GM19467 (cell line): ENCODE results near the gene LTBP1.
"Not testable (repeated sequence)": the region's sequence is repeated elsewhere in the genome, so short reads cannot be mapped to it uniquely, and the experiment has no call there.

ENCODE experiments used
- ATAC-seq: cut with Tn5 transposase; IDR thresholded peaks from one replicate; pipeline ENCODE4 v1.9.1; 2021; ENCODE audit warnings: mild to moderate bottlenecking, moderate library complexity; ENCODE audit not compliant: unreplicated experiment

The LTBP1 gene

DNA sequence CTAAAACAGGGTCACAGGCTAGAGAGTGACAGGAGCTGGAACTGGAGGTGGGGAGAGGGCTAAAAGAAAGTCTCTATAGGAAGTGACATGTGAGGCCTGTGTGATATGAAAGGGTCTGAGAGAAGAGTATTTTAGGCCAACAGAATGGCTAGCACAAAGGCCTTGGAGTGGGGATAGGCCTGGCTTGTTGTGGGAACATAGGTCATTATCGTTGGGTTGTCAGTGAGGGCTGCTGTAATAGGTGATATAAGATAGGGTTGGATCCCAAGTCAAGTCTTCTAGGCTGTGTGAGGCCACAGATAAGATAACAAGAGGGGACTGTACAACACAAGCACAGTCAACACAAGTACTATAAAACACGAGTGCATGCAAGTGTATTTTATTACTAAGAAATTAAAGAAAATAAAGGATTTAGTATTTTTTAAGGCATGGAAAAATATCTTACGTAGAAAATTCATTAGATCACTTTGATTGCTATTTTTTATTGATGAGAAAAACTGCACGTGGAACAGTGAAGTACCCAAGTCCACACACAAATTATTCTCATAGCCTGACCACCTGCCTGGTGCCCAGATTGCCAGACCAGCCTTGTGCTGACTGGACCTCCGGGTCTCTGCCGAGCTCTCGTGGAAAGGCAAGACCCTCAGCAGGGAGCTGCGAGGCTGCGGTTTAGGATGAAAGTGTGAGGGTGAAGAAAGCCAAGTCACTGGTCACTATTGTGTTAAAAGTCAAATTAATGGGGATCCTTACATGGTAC is 14.1 kb downstream of the LTBP1 start:
- ATAC-seq = no peak

DNA sequence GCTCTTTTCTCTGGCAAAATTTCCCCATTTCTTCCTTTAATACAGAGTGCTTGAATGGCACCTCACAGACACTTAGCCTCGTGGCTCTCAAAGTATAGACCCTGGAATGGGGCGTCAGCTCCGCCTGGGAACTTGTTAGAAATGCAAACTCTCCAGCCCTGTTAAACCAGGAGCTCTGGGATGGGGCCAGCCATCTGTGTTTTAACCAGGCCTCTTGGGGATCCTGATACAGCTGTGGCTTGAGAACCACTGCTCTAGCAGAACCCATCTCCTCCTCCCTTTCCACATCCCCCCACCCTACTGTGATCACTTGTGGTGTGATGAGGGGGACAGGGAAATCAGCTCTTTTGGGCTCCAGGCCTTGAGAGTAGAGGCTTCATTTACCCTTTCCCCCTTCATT is 15.9 kb downstream of the LTBP1 start:
- ATAC-seq = no peak

DNA sequence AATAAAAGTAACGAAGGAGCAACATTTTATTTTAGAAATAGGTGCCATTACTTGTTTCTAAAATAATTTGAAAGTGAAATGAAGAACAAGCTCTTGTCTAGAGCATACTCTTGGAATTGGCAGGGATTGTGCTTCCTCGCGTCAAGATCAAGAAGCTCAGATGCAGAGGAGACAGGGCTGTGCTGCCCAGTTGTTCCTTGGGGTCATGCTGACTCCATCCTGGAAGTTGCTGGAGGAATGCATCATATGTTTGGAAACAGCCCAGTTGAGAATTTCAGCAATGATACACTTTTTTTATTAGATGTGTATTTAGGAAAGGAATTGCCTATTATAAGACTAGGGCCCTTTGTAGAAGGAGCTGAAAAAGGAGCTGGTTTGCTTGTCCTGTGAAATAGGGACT is 17.2 kb downstream of the LTBP1 start:
- no peak for ATAC-seq

DNA sequence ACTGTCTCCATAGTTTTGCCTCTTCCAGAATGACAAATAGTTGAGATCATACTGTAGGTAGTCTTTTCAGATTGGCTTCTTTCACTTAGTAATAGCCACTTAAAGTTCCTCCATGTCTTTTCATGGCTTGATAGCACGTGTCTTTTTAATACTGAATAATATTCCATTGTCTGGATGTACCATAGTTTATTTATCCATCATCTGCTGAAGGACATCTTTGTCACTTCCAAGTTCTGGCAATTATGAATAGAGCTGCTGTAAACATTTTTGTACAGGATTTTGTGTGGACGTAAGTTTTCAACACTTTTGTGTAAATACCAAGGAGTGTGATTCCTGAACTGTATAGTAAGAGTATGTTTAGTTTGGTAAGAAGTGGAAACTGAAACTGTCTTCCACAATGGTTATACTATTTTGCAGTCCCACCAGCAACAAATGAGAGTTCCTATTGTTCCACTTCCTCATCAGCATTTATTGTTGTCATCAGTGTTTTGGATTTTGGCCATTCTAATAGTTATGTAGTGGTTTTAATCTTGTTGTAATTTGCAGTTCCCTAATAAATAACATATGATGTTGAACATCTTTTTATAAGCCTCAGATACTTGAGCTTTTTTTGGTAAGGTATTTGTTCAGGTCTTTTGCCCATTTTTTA is 18.9 kb downstream of the LTBP1 start:
- no peak for ATAC-seq

DNA sequence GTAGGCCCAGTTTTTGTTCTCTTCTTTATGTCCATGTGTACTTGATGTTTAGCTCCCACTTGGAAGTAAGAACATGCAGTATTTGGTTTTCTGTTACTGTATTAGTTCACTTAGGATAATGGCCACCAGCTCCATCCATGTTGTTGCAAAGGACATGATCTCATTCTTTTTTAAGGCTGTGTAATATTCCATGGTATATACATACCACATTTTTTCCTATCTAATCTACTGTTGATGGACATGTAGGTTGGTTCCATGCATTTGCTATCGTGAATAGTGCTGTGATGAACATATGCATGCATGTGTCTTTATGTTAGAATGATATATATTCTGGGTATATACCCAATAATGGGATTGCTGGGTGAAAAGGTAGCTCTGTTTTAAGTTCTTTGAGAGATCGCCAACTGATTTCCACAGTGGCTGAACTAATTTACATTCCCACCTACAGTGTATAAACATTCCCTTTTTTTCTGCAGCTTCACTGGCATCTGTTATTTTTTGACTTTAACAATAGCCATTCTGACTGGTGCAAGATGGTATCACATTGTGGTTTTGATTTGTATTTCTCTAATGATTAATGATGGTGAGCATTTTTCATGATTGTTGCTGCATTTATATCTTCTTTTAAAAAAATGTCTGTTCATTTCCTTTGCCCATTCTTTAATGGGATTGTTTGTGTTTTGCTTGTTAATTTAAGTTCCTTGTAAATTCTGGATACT is 22.9 kb downstream of the LTBP1 start:
- ATAC-seq = no peak

DNA sequence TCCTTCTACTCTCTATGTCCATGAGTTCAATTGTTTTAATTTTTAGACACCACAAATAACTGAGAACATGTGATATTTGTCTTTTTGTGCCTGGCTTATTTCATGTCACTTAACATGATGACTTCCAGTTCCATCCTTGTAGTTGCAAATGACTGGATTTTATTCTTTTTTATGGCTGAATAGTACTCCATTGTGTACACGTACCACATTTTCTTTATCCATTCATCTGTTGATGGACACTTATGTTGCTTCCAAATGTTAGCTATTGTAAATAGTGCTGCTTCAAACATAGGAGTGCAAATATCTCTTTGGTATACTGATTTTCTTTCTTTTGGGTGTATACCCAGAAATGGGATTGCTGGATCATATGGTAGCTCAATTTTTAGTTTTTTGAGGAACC is 27.0 kb downstream of the LTBP1 start:
- not testable (repeated sequence) for ATAC-seq

DNA sequence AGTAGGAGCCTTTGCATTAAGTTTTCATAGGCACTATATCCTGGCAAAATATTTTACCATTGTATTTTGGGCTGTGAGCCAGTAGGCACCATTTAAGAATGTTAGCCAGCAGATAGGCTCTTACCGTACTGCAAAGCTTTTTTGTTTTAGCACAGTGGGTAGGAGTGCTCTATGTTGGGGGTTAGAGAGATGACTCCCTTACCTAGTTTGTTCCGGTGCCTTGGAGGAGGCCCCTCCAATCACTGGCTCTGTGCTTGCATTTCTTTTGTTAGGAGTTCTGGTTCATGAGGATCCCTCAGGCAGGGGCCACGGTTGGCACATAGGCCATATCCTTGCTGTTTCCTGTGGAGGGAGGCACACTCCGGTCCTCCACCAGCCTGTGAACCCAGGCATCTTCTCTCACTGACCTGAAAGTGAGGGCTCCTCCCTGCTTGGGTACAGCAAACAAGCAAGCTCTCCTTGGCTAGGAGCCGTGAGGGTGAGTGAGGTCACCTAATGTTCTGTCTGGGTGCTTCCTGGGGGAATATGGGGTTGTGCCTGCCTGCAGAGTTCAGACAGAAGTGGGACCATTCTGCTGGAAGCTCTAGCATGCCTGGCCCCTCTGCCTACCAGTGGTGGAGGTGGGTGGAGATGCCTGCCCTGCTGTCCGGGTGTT is 29.8 kb downstream of the LTBP1 start:
- no peak for ATAC-seq

DNA sequence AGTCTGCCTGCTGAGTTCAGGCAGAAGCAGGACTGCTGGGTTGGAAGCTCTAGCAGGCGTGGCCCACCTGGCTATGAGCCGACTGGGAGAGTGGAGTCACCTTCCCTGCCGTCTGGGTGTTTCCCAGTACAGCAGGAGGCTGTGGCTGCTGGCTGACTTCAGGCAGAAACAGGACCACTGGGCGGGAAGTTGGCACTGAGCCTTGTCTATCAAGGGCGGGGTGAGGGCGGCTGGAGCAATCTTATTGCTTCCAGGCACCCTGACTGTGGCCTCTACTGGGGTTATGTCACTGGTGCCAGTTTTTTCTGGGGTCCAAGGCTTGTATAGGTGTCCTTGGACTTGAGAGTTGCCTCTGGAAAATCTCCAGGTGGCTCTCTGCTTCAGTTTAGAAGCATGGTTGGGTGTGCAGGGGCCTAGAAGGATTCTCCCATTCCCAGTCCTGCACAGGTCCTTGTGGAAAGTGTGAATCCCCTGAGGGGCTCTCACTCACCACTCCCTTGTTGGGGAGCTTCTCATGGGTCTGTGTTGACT is 30.5 kb downstream of the LTBP1 start:
- ATAC-seq = no peak

DNA sequence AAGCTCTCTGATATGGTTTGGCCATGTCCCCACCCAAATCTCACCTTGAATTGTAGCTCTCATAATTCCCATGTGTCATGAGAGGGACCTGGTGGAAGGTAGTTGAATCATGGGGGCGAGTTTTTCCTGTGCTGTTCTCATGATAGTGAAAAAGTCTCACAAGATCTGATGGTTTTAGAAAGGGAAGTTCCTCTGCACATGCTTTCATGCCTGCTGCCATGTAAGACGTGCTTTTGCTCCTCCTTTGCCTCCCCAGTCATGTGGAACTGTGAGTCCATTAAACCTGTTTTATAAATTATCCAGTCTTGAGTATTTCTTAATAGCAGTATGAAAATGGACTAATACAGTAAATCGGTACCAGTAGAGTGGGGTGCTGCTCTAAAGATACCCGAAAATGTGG is 34.9 kb downstream of the LTBP1 start:
- ATAC-seq = no peak

DNA sequence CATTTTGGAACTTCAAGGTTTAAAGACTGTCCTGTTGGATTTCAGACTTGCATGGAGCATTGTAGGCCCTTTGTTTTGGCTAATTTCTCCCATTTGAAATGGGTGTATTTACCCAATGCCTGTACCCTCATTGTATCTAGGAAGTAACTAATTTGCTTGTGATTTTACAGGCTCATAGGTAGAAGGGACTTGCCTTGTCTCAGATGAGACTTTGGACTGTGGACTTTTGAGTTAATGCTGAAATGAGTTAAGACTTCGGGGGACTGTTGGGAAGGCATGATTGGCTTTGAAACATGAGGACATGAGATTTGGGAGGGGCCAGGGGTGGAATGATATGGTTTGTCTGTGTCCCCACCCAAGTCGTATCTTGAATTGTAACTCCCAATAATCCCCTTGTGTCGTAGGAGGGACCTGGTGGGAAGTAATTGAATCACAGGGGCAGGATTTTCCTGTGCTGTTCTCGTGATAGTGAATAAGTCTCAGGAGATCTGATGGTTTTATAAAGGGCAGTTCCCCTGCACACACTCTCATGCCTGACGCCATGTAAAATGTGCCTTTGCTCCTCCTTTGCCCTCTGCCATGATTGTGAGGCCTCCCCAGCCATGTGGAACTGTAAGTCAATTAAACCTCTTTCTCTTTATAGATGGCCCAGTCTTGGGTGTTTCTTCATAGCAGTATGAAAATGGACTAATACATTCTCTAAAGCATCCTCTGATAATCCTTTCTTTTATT is 36.6 kb downstream of the LTBP1 start:
- ATAC-seq = not testable (repeated sequence)

DNA sequence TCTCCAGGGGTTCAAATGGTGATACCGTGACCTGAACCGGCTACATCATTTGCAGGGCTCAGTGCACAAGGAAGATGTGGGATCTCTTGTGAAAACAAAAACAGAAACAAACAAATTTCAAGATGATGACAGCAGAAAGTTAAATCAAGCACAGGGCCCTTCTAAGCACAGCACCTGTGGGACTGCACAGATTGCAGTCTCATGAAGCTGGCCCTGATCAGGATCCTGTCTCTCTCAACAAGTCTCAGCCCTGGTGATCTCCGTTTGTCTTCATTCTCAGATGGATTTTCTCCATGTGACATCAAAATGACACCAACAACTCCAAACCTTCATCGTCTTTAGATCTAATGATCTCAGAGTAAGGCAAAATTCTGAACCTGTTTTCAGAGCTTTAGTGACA is 39.7 kb downstream of the LTBP1 start:
- ATAC-seq = no peak

DNA sequence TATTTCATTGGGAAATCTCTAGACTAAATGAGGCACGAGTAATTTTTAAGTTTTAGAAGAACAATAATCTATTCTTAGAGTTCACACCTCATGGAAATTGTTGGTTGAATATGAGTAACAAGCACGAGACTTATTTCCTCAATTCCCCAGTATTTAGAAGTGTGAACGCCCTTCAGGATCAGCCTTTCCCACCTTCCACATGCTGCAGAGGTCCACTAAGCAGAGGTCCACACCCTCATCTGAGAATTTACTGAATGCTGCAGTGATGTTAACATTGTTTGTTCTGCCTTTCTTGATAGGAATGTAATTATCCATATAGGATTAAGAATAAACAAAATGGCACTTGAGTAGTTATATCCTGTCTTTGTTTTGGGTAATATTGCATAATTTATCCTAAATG is 41.8 kb downstream of the LTBP1 start:
- no peak for ATAC-seq

DNA sequence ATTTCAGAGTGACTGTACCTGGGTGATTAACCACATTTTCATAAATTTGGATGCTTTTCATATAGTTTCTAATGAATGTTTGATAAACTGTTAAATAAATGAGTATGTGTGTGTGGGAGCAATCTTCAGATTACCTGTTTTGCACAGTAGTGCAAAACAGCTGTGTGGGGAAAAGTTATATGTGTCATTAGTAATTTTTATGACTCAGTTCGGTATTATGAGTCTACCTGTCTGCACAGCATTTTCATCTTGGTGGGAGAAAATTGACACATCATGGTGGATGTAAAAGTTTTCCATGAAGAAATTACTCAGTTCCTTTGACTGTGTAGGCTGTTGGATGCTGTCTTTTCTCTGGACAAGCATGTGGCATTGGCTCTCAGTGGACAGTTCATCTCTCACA is 43.8 kb downstream of the LTBP1 start:
- no peak for ATAC-seq

DNA sequence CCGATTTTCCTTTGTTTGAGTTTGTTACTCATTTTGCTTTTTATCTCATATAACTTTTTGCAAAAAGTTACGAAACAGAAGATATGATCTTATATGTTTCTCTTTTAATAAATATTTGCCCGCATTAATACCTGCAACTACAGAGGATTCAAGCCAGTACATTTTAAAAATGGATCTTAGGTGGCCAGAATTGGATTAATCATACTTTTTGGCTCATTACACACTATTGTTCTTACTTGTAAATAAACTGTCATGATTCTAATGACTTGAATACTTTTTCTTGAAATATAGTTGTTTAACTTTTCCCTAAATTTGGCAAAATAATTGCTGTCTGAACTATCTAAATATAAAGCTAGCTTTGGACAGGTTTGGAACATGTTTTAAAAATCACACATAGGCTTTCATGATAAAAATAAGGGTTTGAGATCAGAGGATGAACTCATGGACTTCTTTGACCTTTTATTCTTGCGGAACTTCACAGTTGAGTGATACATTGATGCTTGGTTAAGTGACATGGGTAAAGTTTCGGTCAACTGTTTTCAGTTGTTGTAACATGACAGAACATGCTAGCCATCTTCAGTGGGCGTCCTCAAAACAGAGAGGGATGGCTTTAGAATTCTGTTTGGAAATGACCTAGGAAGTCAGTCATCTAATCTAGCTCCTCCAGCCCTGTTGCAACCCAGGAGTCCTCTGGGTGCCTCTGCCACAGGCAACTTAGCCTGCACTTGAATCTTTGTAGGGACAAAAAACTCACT is 44.5 kb downstream of the LTBP1 start:
- no peak for ATAC-seq

DNA sequence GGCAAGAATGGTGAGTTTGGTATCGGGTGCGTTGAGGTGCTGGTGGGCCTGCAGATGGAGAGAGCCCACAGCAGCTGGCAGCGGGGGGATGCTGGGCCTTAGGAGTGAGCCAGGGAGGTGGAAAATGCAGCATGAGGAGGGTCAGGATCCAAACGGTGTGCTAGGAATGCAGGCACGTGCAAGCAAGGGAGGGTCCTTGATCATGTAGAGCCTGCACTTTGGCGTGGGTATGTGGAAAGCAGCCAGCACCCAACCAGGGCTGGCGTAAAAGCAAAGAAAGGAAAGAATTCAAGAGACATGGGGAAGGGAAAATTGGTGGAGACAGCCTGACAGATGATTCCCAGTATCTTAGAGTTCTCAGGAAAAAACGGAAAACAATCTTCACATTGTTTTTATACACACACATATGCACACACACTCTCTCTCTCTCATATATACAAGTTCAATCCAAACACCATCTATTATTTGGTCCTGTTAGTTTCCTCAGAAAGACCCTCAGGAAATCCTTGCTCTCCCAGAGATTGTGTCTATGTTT is 46.3 kb downstream of the LTBP1 start:
- no peak for ATAC-seq

DNA sequence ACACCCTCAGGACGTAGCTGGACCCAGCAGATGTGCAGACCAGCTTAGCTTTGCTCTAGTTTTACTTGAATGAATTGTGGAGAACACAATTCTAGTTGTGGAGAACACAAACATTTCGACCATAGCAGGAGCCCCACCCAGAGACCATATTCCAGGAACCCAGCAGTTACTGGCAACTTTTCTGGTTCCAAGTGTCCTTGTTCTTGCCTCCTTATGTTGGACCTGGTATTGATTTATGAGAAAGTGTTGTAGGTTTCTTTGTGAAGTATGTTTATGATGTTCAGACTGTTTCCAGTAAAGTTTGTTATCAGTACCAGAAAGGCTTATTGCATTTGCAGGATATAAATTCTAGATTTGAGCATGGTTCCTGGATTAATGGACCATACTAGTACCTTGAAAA is 51.0 kb downstream of the LTBP1 start:
- ATAC-seq = no peak

DNA sequence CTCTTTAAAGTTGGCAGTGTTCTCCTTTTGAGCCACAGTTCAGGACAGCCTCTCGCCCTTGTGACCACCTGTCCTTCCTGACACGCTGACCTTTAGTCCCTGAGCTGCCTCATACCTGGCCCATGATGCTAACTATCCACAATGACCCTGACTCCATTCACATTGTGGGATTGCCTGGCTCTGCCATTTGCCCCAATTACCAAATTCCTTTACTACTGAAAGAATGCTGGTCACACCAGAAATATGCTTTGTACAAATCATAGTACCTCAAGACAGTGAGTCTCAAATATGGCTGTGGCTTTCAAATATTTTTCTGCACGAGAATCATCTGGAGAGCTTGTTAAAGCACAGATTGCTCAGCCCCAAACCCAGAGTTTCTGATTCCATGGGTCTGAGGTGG is 54.2 kb downstream of the LTBP1 start:
- no peak for ATAC-seq

DNA sequence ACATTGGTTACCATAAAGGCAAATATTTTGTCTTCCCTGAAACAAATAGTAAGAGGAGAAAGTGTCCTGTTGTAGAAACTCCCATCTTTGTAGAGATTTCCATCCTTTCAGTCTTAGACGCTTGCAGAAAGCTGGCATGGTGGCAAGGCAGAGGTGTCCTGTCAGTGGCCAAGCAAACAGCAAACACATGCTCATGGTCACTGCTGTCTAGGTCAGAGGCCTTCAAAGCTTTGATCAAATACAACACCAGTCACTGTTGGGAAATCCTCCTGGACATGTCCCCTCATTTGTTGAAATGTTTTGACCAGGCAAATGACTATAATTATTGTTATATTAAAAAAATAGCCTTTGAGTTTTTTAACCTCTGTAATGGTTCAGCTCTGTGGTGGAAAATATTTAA is 55.1 kb downstream of the LTBP1 start:
- no peak for ATAC-seq

DNA sequence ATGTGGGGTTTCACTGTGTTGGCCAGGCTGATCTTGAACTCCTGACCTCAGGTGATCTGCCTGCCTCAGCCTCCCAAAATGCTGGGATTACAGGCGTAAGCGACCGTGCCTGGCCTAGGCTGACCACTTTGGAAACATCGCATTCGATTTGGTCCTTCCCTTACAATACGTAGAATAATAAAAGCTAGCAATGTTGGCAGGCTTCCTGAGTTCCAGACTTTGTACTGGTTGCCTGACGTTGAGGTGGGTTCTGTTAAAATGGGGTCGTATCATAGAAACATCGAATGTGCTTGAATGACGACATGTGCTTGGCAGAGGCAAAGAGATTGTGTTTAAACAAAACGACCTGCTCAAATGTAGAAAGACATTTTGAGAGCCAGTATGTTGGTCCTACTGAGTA is 56.1 kb downstream of the LTBP1 start:
- ATAC-seq = no peak

DNA sequence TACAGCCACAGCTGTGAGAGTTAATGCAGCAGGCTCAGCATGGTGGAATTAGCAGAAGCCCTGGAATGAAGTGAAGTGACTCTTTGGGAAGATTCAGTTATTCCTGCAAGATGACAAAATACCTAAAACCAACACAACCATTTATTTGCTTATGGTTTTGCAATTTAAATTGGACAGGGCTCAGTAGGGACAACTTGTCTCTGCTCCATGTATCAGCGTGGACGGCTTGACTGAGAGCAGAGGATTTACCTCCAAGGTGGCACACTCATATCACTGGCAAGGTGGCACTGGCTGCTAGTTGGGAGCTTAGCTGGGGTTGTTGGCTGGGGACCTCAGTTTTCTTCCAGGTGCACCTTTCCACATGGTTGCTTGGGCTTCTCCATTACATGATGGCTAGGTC is 58.3 kb downstream of the LTBP1 start:
- ATAC-seq = no peak
